ENCODE data around the gene SCRT2. TPM values are rescaled to one million over a fixed set of nuclear protein-coding genes. Genes with fewer than 3 reads are reported as not detected.

SCRT2 gene
- total RNA-seq, 1 experiment from 2014 or later = not detected

DNA sequence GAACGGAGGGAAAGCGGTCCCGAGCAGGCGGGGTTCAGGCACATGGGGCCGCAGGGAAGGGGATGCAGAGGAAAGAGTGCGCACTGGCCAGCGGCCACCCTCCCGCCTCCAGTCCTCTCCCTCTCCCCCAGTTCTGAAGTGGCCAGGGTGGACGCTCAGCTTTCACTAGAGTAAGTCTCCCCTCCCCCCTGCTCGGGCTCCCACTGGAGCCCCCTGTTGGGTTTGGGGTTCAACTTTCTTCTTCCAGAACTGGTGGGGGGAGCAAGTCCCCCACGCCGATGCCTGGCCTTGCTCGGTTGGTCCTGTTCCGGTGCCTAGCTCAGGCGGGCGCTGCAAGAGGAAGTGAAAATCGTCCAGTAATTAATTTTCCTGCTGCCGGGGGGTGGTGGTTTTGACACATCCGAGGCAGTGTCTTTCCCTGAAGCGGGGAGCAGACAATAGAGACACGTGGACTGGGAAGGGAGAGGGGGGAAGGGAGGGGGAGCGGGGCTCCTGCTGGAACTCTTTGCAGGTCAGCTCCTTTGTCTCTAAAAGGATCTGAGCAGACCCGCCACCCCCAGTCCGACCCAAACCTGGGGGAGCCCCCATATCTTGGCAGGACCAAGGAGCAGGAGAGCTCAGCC, 824 bp upstream of the SCRT2 start:
- H2BK15ac ChIP-seq (ENCODE audit: low read depth, low read length) = no peak overlapping the region
- H3K27ac Mint-ChIP-seq = no peak overlapping the region
- no peak overlapping the region for H3K9ac ChIP-seq (ENCODE audit: extremely low read depth, insufficient read length, low read length)
- H3K56ac ChIP-seq (ENCODE audit: insufficient read length, low read depth, low read length) = no peak overlapping the region
- H3K18ac ChIP-seq (ENCODE audit: insufficient read length, low read depth, low read length) = no peak overlapping the region
- H3K36me3 Mint-ChIP-seq (ENCODE audit: insufficient read depth in 1 of 3, low read depth in 3 of 3) = no peaks in the 10 kb centered on the region
- no peaks in the 10 kb centered on the region for H3K9me3 ChIP-seq (ENCODE audit: control insufficient read depth, low read depth, low read length)
- peaks cover 71% of the 10 kb centered on the region for H3K27me3 Mint-ChIP-seq (ENCODE audit: low read depth)
- WGBS (ENCODE audit: extremely low coverage, insufficient read length, low lambda C conversion rate) = no CpG with 5 or more reads among the region's 24 CpGs
- no peak overlapping the region for H2BK20ac ChIP-seq (ENCODE audit: low read depth, low read length, poor library complexity, severe bottlenecking)
- TF ChIP-seq, protein P1, sequence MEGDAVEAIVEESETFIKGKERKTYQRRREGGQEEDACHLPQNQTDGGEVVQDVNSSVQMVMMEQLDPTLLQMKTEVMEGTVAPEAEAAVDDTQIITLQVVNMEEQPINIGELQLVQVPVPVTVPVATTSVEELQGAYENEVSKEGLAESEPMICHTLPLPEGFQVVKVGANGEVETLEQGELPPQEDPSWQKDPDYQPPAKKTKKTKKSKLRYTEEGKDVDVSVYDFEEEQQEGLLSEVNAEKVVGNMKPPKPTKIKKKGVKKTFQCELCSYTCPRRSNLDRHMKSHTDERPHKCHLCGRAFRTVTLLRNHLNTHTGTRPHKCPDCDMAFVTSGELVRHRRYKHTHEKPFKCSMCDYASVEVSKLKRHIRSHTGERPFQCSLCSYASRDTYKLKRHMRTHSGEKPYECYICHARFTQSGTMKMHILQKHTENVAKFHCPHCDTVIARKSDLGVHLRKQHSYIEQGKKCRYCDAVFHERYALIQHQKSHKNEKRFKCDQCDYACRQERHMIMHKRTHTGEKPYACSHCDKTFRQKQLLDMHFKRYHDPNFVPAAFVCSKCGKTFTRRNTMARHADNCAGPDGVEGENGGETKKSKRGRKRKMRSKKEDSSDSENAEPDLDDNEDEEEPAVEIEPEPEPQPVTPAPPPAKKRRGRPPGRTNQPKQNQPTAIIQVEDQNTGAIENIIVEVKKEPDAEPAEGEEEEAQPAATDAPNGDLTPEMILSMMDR (conservative IDR thresholded peaks at IDR 0.05) = no peak
- H2AK5ac ChIP-seq (ENCODE audit: insufficient read length, low read length) = no peak overlapping the region
- H3K14ac ChIP-seq (ENCODE audit: insufficient read depth, low read length) = peak overlapping the region; percentile 28; the same call in 1 of the 2 replicates
- peaks cover 17 to 38% of the 10 kb centered on the region in 2 experiments for H3K4me1 Mint-ChIP-seq
- peak overlapping the region; percentile 98 for H3K4me2 ChIP-seq (ENCODE audit: insufficient read depth, insufficient read length, low read length)
- peak overlapping the region; percentile 64 to 84 for H3K4me3 Mint-ChIP-seq
- peaks cover 0 to 4% of the 10 kb centered on the region in 2 experiments; a peak in 1 of 5 replicates for H3K9me3 Mint-ChIP-seq
- no peaks in the 10 kb centered on the region for H4K20me1 ChIP-seq (ENCODE audit: control insufficient read depth, insufficient read depth, insufficient read length)
- no peaks in the 10 kb centered on the region for H3K4me1 ChIP-seq (ENCODE audit: insufficient read depth, low read length)
- no peak overlapping the region for H4K91ac ChIP-seq (ENCODE audit: insufficient read length, low read depth, low read length)
- H2AFZ ChIP-seq (ENCODE audit: low read length) = no peak overlapping the region
- no peaks in the 10 kb centered on the region for H3K79me1 ChIP-seq (ENCODE audit: insufficient read depth, low read depth, low read length, poor library complexity, severe bottlenecking)
- H4K5ac ChIP-seq (ENCODE audit: insufficient read length, low read depth, low read length) = no peak overlapping the region
- H3K27me3 ChIP-seq (ENCODE audit: insufficient read depth, low read length) = peaks cover 6% of the 10 kb centered on the region
- H3T11ph ChIP-seq (ENCODE audit: low read length) = no peak overlapping the region
- H3K4ac ChIP-seq (ENCODE audit: low read depth, low read length) = no peak overlapping the region
- no peak for DNase-seq
- no peak overlapping the region for H2BK120ac ChIP-seq (ENCODE audit: low read depth, low read length, poor library complexity, severe bottlenecking)
- peaks cover 17% of the 10 kb centered on the region for H3K23me2 ChIP-seq (ENCODE audit: insufficient read length, low read depth, low read length, poor library complexity, severe bottlenecking)
- no peak overlapping the region for H2BK5ac ChIP-seq (ENCODE audit: insufficient read length, low read length)
- H3K27ac ChIP-seq (ENCODE audit: insufficient read length, low read depth, low read length) = no peak overlapping the region
- H4K8ac ChIP-seq (replicated peaks; ENCODE audit: insufficient read length, low read depth, low read length) = no peak overlapping the region
- H3K23ac ChIP-seq (ENCODE audit: insufficient read length, low read depth, low read length) = no peak overlapping the region
- H3K79me2 ChIP-seq (ENCODE audit: insufficient read depth, low read length) = no peaks in the 10 kb centered on the region
- H2BK12ac ChIP-seq (ENCODE audit: insufficient read length, low read depth, low read length) = no peak overlapping the region

Data from H9 (cell line).